IPS-NIHi7 (cell line): ENCODE results near the gene IFITM10.

Source experiments
- DNase-seq: peaks from one replicate; pipeline ENCODE4 v3.0.0; 2012; ENCODE audit warnings: mixed read lengths; ENCODE audit errors: extremely low spot score

IFITM10 gene

GRCh38 chr11:1717745-1718144 is 32.6 kb downstream of the IFITM10 start:
- DNase-seq = no peak

- no peak for DNase-seq
Observed at GRCh38 chr11:1714908-1715885, 35.2 kb downstream of the IFITM10 start.

GRCh38 chr11:1708716-1709115 is 41.7 kb downstream of the IFITM10 start:
- no peak for DNase-seq

- no peak for DNase-seq
Observed at GRCh38 chr11:1707751-1708150, 42.6 kb downstream of the IFITM10 start.

- no peak for DNase-seq
Observed at GRCh38 chr11:1706634-1707400, 43.6 kb downstream of the IFITM10 start.

- DNase-seq = no peak
Observed at GRCh38 chr11:1705126-1706052, 45.0 kb downstream of the IFITM10 start.

GRCh38 chr11:1703146-1703545 is 47.2 kb downstream of the IFITM10 start:
- DNase-seq = no peak

- DNase-seq = no peak
Observed at GRCh38 chr11:1702506-1702905, 47.9 kb downstream of the IFITM10 start.

GRCh38 chr11:1701091-1701807 is 49.1 kb downstream of the IFITM10 start:
- DNase-seq = no peak

- DNase-seq = no peak
Observed at GRCh38 chr11:1699771-1700170, 50.6 kb downstream of the IFITM10 start.

GRCh38 chr11:1696608-1697570 is 53.5 kb downstream of the IFITM10 start, which contains the start of gene KRTAP5-6:
KRTAP5-6 (plus strand) TSS chr11:1697195; CDS start chr11:1697246, 51 bp downstream.
- no peak for DNase-seq

GRCh38 chr11:1695548-1696108 is 54.8 kb downstream of the IFITM10 start:
- no peak for DNase-seq

- DNase-seq = no peak
Observed at GRCh38 chr11:1694846-1695547, 55.4 kb downstream of the IFITM10 start.

GRCh38 chr11:1694064-1694845 is 56.1 kb downstream of the IFITM10 start:
- DNase-seq = peak; percentile 98

GRCh38 chr11:1693327-1694063 is 56.9 kb downstream of the IFITM10 start:
- peak; percentile 94 for DNase-seq

- no peak for DNase-seq
Observed at GRCh38 chr11:1692708-1693326, 57.6 kb downstream of the IFITM10 start.
